ENCODE results near the gene ACTR3C. TPM values are rescaled to one million over a fixed set of nuclear protein-coding genes. Genes with fewer than 3 reads are reported as not detected.
A peak's percentile ranks its signal among the peaks of the same experiment; 100 is the strongest.

The ACTR3C gene
- total RNA-seq, 4 donors from 2014 or later: 0.27 to 2.7 (median 1.1) TPM; not detected in 1

GRCh38 chr7:150363370-150363769, 40.0 kb upstream of the ACTR3C start:
- no peak for ATAC-seq
- Histone ChIP-seq H3K9me3 (no peaks in the 10 kb centered on the region), H3K27me3 (no peaks in the 10 kb centered on the region), H3K27ac (peak overlapping the region in 3 of 4 donors; percentile 72 to 78 (median 73)), H3K4me1 (peaks cover 31 to 42% of the 10 kb centered on the region in 2 donors), H3K4me3 (no peak overlapping the region), H3K36me3 (no peaks in the 10 kb centered on the region)
- in situ Hi-C loops (cut with MboI; ENCODE audit: low sequenced_read_pairs in 4 of 4) (no loop called here), intact Hi-C loops (cut with DNase I; ENCODE audit: low total_unique reads) (loop anchor here (10.0 kb wide), 2 partner anchors 881 to 1479 kb away; partner anchors contain the start of genes EZH2 and SMARCD3)
- TF ChIP-seq CTCF (IDR thresholded peaks at IDR 0.05 in 4 of 5, conservative IDR thresholded peaks at IDR 0.05 in 1 of 5): no peak
- TF ChIP-seq POLR2A (IDR thresholded peaks at IDR 0.05): no peak
- no peak for DNase-seq

GRCh38 chr7:150361807-150362621, 38.7 kb upstream of the ACTR3C start:
- ATAC-seq (peak; percentile 24 to 60), DNase-seq (no peak)
- H3K4me1 ChIP-seq: peaks cover 29 to 32% of the 10 kb centered on the region in 2 donors
- no peak overlapping the region for H3K4me3 ChIP-seq
- intact Hi-C loops (cut with DNase I; ENCODE audit: low total_unique reads): loop anchor here (10.0 kb wide), 2 partner anchors 883 to 1477 kb away; partner anchors contain the start of genes EZH2 and SMARCD3
- no peaks in the 10 kb centered on the region for H3K36me3 ChIP-seq
- no peaks in the 10 kb centered on the region for H3K9me3 ChIP-seq
- no peaks in the 10 kb centered on the region for H3K27me3 ChIP-seq
- in situ Hi-C loops (cut with MboI; ENCODE audit: low sequenced_read_pairs in 4 of 4): no loop called here
- no peak for TF ChIP-seq POLR2A (IDR thresholded peaks at IDR 0.05)
- no peak for TF ChIP-seq CTCF (IDR thresholded peaks at IDR 0.05 in 4 of 5, conservative IDR thresholded peaks at IDR 0.05 in 1 of 5)
- peak overlapping the region; percentile 64 to 78 (median 74) for H3K27ac ChIP-seq

DNA sequence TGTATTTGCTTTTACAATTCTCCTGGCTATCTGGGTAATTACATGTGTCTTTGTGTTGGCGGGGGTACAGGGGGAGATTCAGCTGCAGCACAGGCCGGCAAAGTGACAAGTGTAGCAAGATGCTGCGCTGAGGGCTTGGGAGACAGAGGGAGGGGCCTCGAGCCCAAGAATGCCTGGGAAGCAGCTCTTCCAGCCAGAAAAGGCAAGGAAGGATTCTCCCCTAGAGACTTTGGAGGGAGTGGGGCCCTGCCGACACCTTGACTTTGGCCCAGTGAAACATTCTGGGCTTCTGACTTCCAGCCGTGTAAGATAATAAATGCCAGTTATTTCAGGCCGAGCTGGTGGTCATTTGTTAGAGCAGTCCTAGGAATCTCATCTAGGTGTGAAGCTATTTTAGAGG, 38.1 kb upstream of the ACTR3C start:
- no peak overlapping the region for H3K4me3 ChIP-seq
- H3K9me3 ChIP-seq: no peaks in the 10 kb centered on the region
- H3K4me1 ChIP-seq: peaks cover 29 to 35% of the 10 kb centered on the region in 2 donors
- no peaks in the 10 kb centered on the region for H3K36me3 ChIP-seq
- H3K27ac ChIP-seq: peak overlapping the region; percentile 64 to 78 (median 74)
- intact Hi-C loops (cut with DNase I; ENCODE audit: low total_unique reads): loop anchor here (10.0 kb wide), 2 partner anchors 883 to 1477 kb away; partner anchors contain the start of genes EZH2 and SMARCD3
- in situ Hi-C loops (cut with MboI; ENCODE audit: low sequenced_read_pairs in 4 of 4): no loop called here
- ATAC-seq (no peak), DNase-seq (no peak)
- TF ChIP-seq POLR2A (IDR thresholded peaks at IDR 0.05): no peak
- no peak for TF ChIP-seq CTCF (IDR thresholded peaks at IDR 0.05 in 4 of 5, conservative IDR thresholded peaks at IDR 0.05 in 1 of 5)
- no peaks in the 10 kb centered on the region for H3K27me3 ChIP-seq

- TF ChIP-seq CTCF (IDR thresholded peaks at IDR 0.05 in 4 of 5, conservative IDR thresholded peaks at IDR 0.05 in 1 of 5): no peak
- TF ChIP-seq POLR2A (IDR thresholded peaks at IDR 0.05): no peak
- in situ Hi-C loops (cut with MboI; ENCODE audit: low sequenced_read_pairs in 4 of 4): no loop called here
These were observed 37.2 kb upstream of the ACTR3C start for GRCh38 chr7:150360363-150361058.

More at GRCh38 chr7:150360363-150361058, 37.2 kb upstream of the ACTR3C start:
- intact Hi-C loops (cut with DNase I; ENCODE audit: low total_unique reads): loop anchor here (10.0 kb wide), 2 partner anchors 884 to 1476 kb away; partner anchors contain the start of genes EZH2 and SMARCD3
- no peaks in the 10 kb centered on the region for H3K27me3 ChIP-seq
- H3K27ac ChIP-seq: no peak overlapping the region
- H3K4me3 ChIP-seq: no peak overlapping the region
- H3K36me3 ChIP-seq: no peaks in the 10 kb centered on the region
- ATAC-seq (no peak), DNase-seq (no peak)
- H3K9me3 ChIP-seq: no peaks in the 10 kb centered on the region
- peaks cover 29 to 35% of the 10 kb centered on the region in 2 donors for H3K4me1 ChIP-seq
